GM21723 (cell line): ENCODE measurements around the gene SMPDL3B.
A peak's percentile ranks its signal among the peaks of the same experiment; 100 is the strongest.

ENCODE experiments used
- ATAC-seq: cut with Tn5 transposase; IDR thresholded peaks from one replicate; pipeline ENCODE4 v1.9.1; 2021; ENCODE audit warnings: mild to moderate bottlenecking, moderate library complexity; ENCODE audit not compliant: unreplicated experiment

The SMPDL3B gene

GRCh38 chr1:27934818-27935549 lies at the start of gene SMPDL3B:
Gene SMPDL3B, plus strand, starts transcription at chr1:27935000. Its CDS starts 184 bp downstream, at chr1:27935184.
- no peak for ATAC-seq

GRCh38 chr1:27885114-27885528 lies 49.7 kb upstream of the SMPDL3B start:
- no peak for ATAC-seq

DNA sequence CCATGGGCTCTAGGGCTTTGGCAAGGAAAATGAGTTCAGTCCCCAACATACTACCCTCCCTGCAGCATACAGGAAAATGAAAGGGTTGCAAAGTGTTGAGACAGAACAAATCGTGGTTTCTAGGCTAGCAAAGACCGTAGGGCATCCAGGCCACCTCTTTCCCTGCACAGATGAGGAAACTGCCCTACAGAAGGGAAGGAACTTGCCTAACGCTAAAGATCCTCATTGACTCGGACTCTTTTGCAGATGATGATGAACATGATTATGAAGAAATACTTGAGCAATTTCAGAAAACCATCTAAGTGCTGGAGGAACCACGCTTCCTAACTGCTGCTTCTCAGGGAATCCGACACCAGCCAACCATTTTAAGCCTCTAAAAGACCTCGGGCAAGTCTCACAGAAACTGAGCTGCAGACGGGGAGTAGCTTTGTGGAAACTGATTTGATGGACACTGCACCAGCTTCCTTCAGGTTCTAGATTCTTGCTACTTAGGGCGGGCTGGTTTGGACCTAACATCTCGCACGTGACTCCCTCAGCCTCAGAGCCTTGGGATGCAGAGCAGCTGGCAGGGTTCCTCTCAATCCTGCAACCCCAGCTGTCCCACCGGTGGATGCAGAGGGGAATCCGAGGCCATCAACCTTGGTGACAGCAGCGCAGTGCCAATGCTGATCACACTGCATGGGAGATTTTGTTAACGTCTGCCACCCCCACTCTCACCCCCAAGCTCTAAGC lies 49.0 kb upstream of the SMPDL3B start:
- no peak for ATAC-seq

DNA sequence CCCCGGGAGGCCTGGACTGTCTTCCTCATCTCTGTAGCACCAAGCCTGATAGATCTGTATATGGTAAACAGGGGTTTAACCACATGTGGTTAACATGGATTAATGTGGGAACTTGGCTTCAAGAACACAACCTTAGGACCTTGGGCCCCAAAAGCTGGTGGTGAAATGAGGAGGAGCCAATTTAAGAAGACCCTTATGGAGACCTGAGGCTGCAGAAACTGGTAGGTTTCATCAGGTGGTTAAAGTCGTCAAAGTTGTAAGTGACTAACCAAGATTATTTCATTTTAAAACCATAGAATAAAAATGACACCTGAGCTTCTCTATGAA lies 48.5 kb upstream of the SMPDL3B start:
- no peak for ATAC-seq

DNA sequence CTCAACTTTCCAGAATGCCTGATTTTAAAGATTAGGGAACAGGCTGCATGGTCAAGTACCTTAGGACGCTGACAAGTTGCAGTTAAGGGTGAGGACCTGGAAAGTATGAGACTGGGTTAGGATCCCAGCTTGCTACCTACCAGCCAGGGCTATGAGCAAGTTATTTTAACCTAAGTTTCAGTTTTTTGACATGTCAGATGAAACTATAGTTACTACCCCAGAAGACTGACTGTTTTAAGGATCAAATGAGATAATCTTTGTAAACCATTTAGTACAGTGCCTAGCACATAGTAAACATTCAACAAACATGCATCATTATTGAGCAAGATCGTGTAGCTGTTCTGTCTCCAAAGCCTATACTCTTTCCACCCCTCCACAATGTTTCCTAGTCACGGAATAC lies 48.1 kb upstream of the SMPDL3B start:
- ATAC-seq, result no peak

DNA sequence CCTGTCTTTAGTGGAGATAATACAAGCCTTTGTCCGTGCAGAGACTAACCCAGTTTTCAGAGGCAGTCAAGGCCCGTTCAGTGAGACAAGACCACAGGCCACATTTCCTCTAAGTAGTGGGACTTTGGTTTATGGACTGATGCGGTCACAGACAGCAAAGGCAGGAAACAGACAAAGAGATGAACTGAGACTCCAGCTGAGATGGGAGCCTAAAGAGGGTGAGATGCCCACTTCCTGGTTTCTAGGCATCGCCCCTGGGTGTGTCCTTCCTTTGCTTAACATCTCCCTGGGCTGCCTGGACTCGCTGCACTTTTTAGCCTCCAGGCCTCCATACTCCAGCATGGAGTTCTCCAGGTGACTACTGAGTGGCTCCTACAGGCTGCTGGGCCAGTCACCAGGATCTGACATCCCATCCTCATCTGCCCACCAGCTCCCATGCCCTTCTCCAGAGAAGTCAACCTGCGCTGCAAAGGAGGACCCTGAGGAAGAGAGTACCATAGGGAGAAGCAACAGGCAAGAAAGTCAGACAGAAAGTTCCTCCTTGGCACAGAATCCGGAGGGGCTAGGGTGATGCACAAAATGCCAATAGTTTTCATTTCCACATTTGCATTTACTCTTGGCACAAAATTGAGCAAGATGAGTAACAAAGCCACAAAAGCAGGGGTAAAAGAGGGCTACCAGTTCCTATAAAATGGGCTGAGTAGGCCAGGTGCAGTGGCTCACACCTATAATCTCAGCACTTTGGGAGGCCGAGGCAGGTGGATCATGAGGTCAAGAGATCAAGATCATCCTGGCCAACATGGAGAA lies 47.4 kb upstream of the SMPDL3B start:
- ATAC-seq, result no peak

- no peak for ATAC-seq
Observed at GRCh38 chr1:27889506-27889905, 45.3 kb upstream of the SMPDL3B start.

DNA sequence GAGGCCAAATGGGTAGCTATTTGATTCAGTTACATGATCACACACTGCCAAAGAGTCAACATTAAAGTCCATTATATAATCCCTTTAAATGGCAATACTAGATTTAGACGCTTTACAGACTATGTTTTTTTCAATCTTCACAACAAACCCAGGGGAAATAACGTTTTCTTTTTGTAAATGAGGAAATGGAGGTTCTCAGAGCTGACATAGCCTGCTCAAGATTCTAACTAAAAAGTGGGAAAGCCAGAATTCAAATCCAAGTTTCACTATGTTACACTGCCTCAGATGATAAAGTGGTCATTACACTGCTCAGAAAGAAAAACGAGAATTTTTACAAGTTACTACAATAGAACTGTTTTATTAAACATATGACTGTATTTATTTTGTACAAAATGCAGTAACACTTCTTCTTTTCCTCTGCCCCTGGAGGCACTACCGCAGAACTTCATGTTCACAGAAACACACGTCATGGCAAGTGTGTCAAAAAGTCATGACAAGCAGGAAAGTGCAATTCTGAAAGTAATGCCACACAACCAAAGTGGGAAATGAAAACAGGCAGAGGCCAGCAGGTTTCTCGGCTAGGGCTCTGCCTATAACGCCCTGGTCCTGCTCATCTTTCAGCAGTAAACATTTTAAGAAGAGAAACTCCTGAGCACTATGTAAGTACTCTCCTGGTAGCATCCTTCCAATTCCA lies 43.5 kb upstream of the SMPDL3B start:
- ATAC-seq, result peak; percentile 50

DNA sequence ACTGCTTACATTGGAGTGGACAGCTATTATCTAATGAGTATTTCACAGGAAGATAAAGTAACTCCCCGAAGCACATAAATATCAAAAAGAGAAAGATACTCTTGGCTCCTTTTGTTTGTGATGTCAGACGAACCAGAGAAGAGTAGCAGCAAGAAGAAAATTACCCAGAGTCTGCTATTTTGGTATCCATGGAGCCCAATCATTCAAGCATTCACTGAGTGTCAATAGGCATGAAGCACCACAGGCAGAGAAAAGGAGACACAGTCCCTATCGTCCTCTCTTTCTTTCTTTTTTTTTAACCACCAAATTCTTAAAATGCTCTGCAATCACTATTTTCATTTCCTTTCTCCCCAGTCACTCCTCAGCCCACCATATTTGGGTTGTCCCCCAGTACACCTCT lies 40.3 kb upstream of the SMPDL3B start:
- no peak for ATAC-seq

DNA sequence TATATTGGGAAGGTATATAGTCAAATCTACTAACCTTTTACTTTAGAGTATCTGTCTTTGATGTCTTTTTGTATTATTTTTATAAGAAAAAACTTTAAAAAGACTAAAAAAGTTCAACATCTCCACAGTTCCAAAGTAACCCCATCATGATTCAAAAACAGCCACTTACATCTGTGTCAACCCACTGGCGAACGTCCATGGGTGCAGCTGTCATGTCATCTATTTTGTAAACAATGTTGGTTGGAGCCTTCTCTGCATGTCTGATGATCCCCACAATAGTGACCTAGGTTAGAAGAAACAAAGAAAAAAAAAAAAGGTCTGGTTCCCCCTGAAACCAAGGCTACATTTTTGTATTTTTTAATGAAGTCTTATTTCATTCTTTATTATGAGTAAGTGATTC lies 28.0 kb upstream of the SMPDL3B start:
- ATAC-seq, result no peak

GRCh38 chr1:27912429-27912828 lies 22.4 kb upstream of the SMPDL3B start:
- no peak for ATAC-seq

- ATAC-seq, result no peak
Observed at GRCh38 chr1:27915082-27915575, 19.7 kb upstream of the SMPDL3B start.

DNA sequence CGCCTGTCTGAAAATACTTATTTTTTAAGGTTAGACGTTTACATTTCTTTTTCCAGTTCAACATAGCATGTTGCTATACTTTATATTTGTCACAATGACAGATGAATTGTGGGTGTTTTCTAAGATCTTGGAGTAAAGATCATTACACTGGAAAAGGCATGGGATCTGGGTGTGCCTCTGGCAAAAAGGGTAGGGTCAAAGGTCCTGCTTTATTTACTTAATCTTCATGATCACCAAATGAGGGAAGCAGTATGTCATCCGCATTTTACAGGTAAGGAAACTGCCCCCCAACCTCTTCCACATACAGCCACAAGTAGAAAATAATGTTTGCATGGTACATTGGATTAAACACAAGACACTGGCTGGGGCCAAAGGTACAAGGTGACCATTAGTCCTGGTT lies 12.5 kb upstream of the SMPDL3B start:
- no peak for ATAC-seq

- no peak for ATAC-seq
Observed at GRCh38 chr1:27928216-27928954, 6.4 kb upstream of the SMPDL3B start.

GRCh38 chr1:27931184-27931583 lies 3.6 kb upstream of the SMPDL3B start:
- no peak for ATAC-seq

GRCh38 chr1:27931759-27932158 lies 3.0 kb upstream of the SMPDL3B start:
- no peak for ATAC-seq

- ATAC-seq, result no peak
Observed at GRCh38 chr1:27935721-27936120, 921 bp downstream of the SMPDL3B start.

DNA sequence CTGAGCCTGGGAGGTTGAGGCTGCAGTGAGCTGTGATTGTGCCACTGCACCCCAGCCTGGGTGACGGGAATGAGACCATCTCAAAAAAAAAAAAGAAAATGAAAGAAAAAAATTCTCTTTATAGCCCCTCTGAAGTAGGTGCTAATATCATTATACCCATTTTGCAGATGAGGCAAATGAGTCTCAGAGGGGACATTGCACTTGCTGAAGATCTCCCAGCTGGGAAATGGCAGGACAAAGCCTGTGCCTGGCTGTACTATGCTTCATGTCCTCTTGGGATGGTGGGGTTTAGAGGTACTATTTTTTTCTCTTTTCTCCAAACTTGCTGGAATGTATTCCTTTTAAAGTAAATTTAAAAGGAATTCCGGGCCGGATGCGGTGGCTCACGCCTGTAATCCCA lies 1.6 kb downstream of the SMPDL3B start:
- no peak for ATAC-seq

- no peak for ATAC-seq
Observed at GRCh38 chr1:27937524-27937836, 2.7 kb downstream of the SMPDL3B start.

DNA sequence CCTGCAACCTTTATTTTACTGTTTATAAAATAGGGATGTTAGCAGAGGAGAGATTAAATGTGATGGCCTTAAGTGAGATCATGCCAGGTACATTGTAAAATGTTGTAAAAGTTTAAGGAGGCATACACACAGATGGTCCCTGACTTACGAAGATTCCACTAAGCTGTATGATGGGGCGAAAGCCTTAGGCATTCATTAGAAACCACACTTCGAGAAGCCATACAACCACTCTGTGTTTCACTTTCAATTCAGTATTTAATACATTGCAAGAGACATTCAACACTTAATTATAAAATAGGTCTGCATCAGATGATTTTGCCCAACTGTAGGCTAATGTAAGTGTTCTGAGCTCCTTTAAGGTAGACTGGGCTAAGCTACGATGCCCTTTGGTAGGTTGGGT lies 3.7 kb downstream of the SMPDL3B start:
- ATAC-seq, result no peak

DNA sequence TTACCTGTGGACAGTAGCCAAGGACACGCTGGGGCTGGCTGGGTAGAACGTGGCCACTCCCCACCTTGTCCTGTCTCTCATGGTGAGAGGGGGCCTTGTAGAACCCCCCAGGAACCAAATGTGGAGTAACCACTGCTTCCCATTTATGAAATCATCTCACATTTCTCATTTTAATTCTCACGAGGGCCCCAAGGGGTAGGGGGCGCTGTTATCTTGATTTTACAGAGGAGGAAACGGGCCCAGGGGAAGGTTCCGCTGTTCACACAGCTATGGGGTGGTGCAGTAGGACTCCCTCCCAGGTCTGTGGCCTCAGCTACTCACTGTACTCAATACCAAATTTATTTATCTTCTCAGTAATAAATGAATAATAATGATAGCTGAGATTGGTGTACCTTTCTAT lies 5.5 kb downstream of the SMPDL3B start:
- no peak for ATAC-seq
